ENCODE measurements around the gene DPH1. TPM values are rescaled to one million over a fixed set of nuclear protein-coding genes. Genes with fewer than 3 reads are reported as not detected.

The DPH1 gene
- total RNA-seq, 2 donors from 2014 or later = 36.9 to 40.2 TPM

GRCh38 chr17:2017274-2017941 lies 12.5 kb upstream of the DPH1 start:
- H3K36me3 Mint-ChIP-seq (ENCODE audit: low read depth) = no peaks in the 10 kb centered on the region
- H3K4me1 Mint-ChIP-seq = peaks cover 4% of the 10 kb centered on the region
- no peak overlapping the region for H3K4me3 Mint-ChIP-seq
- H3K27me3 Mint-ChIP-seq = peaks cover 3% of the 10 kb centered on the region
- no peaks in the 10 kb centered on the region for H3K9me3 Mint-ChIP-seq
- no peak for ATAC-seq (replicated peaks)
- no peak overlapping the region for H3K27ac Mint-ChIP-seq

- H3K27ac Mint-ChIP-seq = no peak overlapping the region
- H3K4me1 Mint-ChIP-seq = peaks cover 4% of the 10 kb centered on the region
- ATAC-seq (replicated peaks) = no peak
- no peaks in the 10 kb centered on the region for H3K9me3 Mint-ChIP-seq
- peaks cover 2% of the 10 kb centered on the region for H3K27me3 Mint-ChIP-seq
- no peaks in the 10 kb centered on the region for H3K36me3 Mint-ChIP-seq (ENCODE audit: low read depth)
- no peak overlapping the region for H3K4me3 Mint-ChIP-seq
Measured at GRCh38 chr17:2018716-2019510, 11.0 kb upstream of the DPH1 start.

GRCh38 chr17:2019723-2020122 lies 10.2 kb upstream of the DPH1 start:
- peaks cover 4% of the 10 kb centered on the region for H3K4me1 Mint-ChIP-seq

GRCh38 chr17:2020721-2021120 lies 9.2 kb upstream of the DPH1 start:
- Mint-ChIP-seq H3K9me3 (no peaks in the 10 kb centered on the region), H3K4me1 (peaks cover 4% of the 10 kb centered on the region), H3K36me3 (ENCODE audit: low read depth) (no peaks in the 10 kb centered on the region), H3K27me3 (peaks cover under 1% of the 10 kb centered on the region), H3K4me3 (no peak overlapping the region), H3K27ac (no peak overlapping the region)
- ATAC-seq (replicated peaks) = no peak

More at GRCh38 chr17:2019723-2020122, 10.2 kb upstream of the DPH1 start:
- Mint-ChIP-seq H3K9me3 (no peaks in the 10 kb centered on the region), H3K27me3 (no peaks in the 10 kb centered on the region), H3K36me3 (ENCODE audit: low read depth) (no peaks in the 10 kb centered on the region), H3K4me3 (no peak overlapping the region), H3K27ac (no peak overlapping the region)
- ATAC-seq (replicated peaks) = no peak

- Mint-ChIP-seq H3K27ac (no peak overlapping the region), H3K4me3 (no peak overlapping the region), H3K27me3 (peaks cover 8% of the 10 kb centered on the region), H3K4me1 (peaks cover 9% of the 10 kb centered on the region), H3K36me3 (ENCODE audit: low read depth) (no peaks in the 10 kb centered on the region), H3K9me3 (no peaks in the 10 kb centered on the region)
- ATAC-seq (replicated peaks) = no peak
Measured at GRCh38 chr17:2022647-2023240, 7.2 kb upstream of the DPH1 start.

- no peak overlapping the region for H3K27ac Mint-ChIP-seq
Measured at GRCh38 chr17:2023256-2023655, 6.7 kb upstream of the DPH1 start.

GRCh38 chr17:2023692-2024571 lies 6.0 kb upstream of the DPH1 start:
- no peak for ATAC-seq (replicated peaks)
- peak overlapping the region; percentile 55 for H3K4me3 Mint-ChIP-seq
- no peaks in the 10 kb centered on the region for H3K9me3 Mint-ChIP-seq
- no peak overlapping the region for H3K27ac Mint-ChIP-seq
- H3K4me1 Mint-ChIP-seq = peaks cover 5% of the 10 kb centered on the region
- H3K27me3 Mint-ChIP-seq = peaks cover 8% of the 10 kb centered on the region
- no peaks in the 10 kb centered on the region for H3K36me3 Mint-ChIP-seq (ENCODE audit: low read depth)

More at GRCh38 chr17:2023256-2023655, 6.7 kb upstream of the DPH1 start:
- H3K27me3 Mint-ChIP-seq = peaks cover 8% of the 10 kb centered on the region
- no peak overlapping the region for H3K4me3 Mint-ChIP-seq
- no peaks in the 10 kb centered on the region for H3K36me3 Mint-ChIP-seq (ENCODE audit: low read depth)
- no peaks in the 10 kb centered on the region for H3K9me3 Mint-ChIP-seq
- peaks cover 7% of the 10 kb centered on the region for H3K4me1 Mint-ChIP-seq
- ATAC-seq (replicated peaks) = no peak

GRCh38 chr17:2024572-2025219 lies 5.3 kb upstream of the DPH1 start:
- H3K4me3 Mint-ChIP-seq = peak overlapping the region; percentile 55
- H3K27me3 Mint-ChIP-seq = peaks cover 8% of the 10 kb centered on the region
- no peaks in the 10 kb centered on the region for H3K9me3 Mint-ChIP-seq
- H3K4me1 Mint-ChIP-seq = peaks cover 5% of the 10 kb centered on the region
- ATAC-seq (replicated peaks) = peak; percentile 10
- no peak overlapping the region for H3K27ac Mint-ChIP-seq
- no peaks in the 10 kb centered on the region for H3K36me3 Mint-ChIP-seq (ENCODE audit: low read depth)

GRCh38 chr17:2025220-2025621 lies 4.7 kb upstream of the DPH1 start, which contains the start of gene RTN4RL1:
Gene RTN4RL1, minus strand, starts transcription at chr17:2025334. Its CDS starts 469 bp downstream, at chr17:2024865.
- no peak within 1 kb of the TSS for H3K27ac Mint-ChIP-seq
- peak within 1 kb of the TSS; percentile 55 for H3K4me3 Mint-ChIP-seq
- no peaks in the 10 kb centered on the region for H3K9me3 Mint-ChIP-seq
- peaks cover 8% of the 10 kb centered on the region for H3K27me3 Mint-ChIP-seq
- peak; percentile 30 for ATAC-seq (replicated peaks)
- H3K4me1 Mint-ChIP-seq = peaks cover 5% of the 10 kb centered on the region
- no peaks in the 10 kb centered on the region for H3K36me3 Mint-ChIP-seq (ENCODE audit: low read depth)

- ATAC-seq (replicated peaks) = no peak
- Mint-ChIP-seq H3K27ac (no peak overlapping the region), H3K4me3 (peak overlapping the region; percentile 54), H3K4me1 (peaks cover 5% of the 10 kb centered on the region), H3K36me3 (ENCODE audit: low read depth) (no peaks in the 10 kb centered on the region), H3K27me3 (peaks cover 8% of the 10 kb centered on the region), H3K9me3 (no peaks in the 10 kb centered on the region)
Measured at GRCh38 chr17:2025622-2026309, 4.2 kb upstream of the DPH1 start.

- ATAC-seq (replicated peaks) = no peak
- H3K4me3 Mint-ChIP-seq = no peak overlapping the region
Measured at GRCh38 chr17:2027528-2028233, 2.3 kb upstream of the DPH1 start.

GRCh38 chr17:2028234-2028614 lies 1.7 kb upstream of the DPH1 start:
- H3K27ac Mint-ChIP-seq = no peak overlapping the region

More at GRCh38 chr17:2027528-2028233, 2.3 kb upstream of the DPH1 start:
- H3K36me3 Mint-ChIP-seq (ENCODE audit: low read depth) = peaks cover under 1% of the 10 kb centered on the region
- H3K4me1 Mint-ChIP-seq = peaks cover 5% of the 10 kb centered on the region
- H3K9me3 Mint-ChIP-seq = no peaks in the 10 kb centered on the region
- H3K27ac Mint-ChIP-seq = no peak overlapping the region
- peaks cover 8% of the 10 kb centered on the region for H3K27me3 Mint-ChIP-seq

GRCh38 chr17:2028737-2029136 lies 1.2 kb upstream of the DPH1 start:
- Mint-ChIP-seq H3K27me3 (peaks cover 8% of the 10 kb centered on the region), H3K9me3 (no peaks in the 10 kb centered on the region), H3K4me3 (peak overlapping the region; percentile 11), H3K27ac (no peak overlapping the region), H3K4me1 (peaks cover 5% of the 10 kb centered on the region), H3K36me3 (ENCODE audit: low read depth) (peaks cover 8% of the 10 kb centered on the region)
- no peak for ATAC-seq (replicated peaks)

More at GRCh38 chr17:2028234-2028614, 1.7 kb upstream of the DPH1 start:
- ATAC-seq (replicated peaks) = no peak
- H3K9me3 Mint-ChIP-seq = no peaks in the 10 kb centered on the region
- H3K27me3 Mint-ChIP-seq = peaks cover 8% of the 10 kb centered on the region
- H3K36me3 Mint-ChIP-seq (ENCODE audit: low read depth) = peaks cover 6% of the 10 kb centered on the region
- peaks cover 5% of the 10 kb centered on the region for H3K4me1 Mint-ChIP-seq
- H3K4me3 Mint-ChIP-seq = peak overlapping the region; percentile 11
